Tibial nerve (tissue), 4 donors: ENCODE measurements around the gene RHNO1. TPM values are rescaled to one million over a fixed set of nuclear protein-coding genes. Genes with fewer than 3 reads are reported as not detected.

Experiments
- DNase-seq, 2 donors: peaks; one replicate each; pipeline ENCODE4 v3.0.0-alpha.2; 2019; ENCODE audit warnings: low spot score in 2 of 2
- H3K27ac ChIP-seq, 4 donors: fragments of 200-600 bp; sonication (generic) in 3 of 4; one replicate each; pipeline ENCODE4 v1.5.1; 2017 to 2019; ENCODE audit warnings: mild to moderate bottlenecking in 1 of 4
- H3K27me3 ChIP-seq, 2 donors: fragments of 200-600 bp; sonication (generic) in 1 of 2; one replicate each; pipeline versions ENCODE4 v1.5.1 to v1.6.0; 2017 to 2019
- H3K36me3 ChIP-seq, 3 donors: fragments of 200-600 bp; sonication (generic); one replicate each; pipeline ENCODE4 v1.5.1; 2018 to 2019
- H3K4me1 ChIP-seq, 4 donors: fragments of 200-600 bp; sonication (generic) in 3 of 4; one replicate each; pipeline ENCODE4 v1.5.1; 2017 to 2019
- H3K4me3 ChIP-seq, 4 donors: fragments of 200-600 bp; sonication (generic) in 3 of 4; one replicate each; pipeline ENCODE4 v1.5.1; 2017 to 2019; ENCODE audit warnings: mild to moderate bottlenecking in 1 of 4, moderate library complexity in 1 of 4
- H3K9me3 ChIP-seq, 4 donors: fragments of 200-600 bp; sonication (generic) in 3 of 4; one replicate each; pipeline ENCODE4 v1.5.1; 2017 to 2019
- EP300 ChIP-seq, 2 donors: sonication (generic); formaldehyde crosslinking; IDR thresholded peaks; one replicate each; pipeline ENCODE4 v1.6.1; 2017; ENCODE audit warnings: antibody characterized with exemption in 2 of 2, mild to moderate bottlenecking in 1 of 2
- POLR2A ChIP-seq, 2 donors: fragments of 450-650 bp; IDR thresholded peaks; one replicate each; pipeline ENCODE4 v1.6.1; 2017; ENCODE audit warnings: antibody characterized with exemption in 2 of 2, mild to moderate bottlenecking in 2 of 2, moderate library complexity in 2 of 2
- WGBS, 2 donors: methylation state at CpG; one replicate each; pipeline ENCODE4 v1.1.5; 2018; 5-methylcytosine and 5-hydroxymethylcytosine counted together
- total RNA-seq, 4 donors: library from RNA; depleted of rRNA; stranded (reverse); fragments of >200 nt; gene quantifications; one replicate each; pipeline ENCODE4 v1.1.0, GENCODE V29; 2016
- TF ChIP-seq, protein P1 (sequence below), 5 experiments: fragments of 200-600 bp in 3 of 5; fragments of 450-650 bp in 2 of 5; sonication (generic) in 3 of 5; IDR thresholded peaks; one replicate each; pipeline ENCODE4 v1.5.1; 2016 to 2019; ENCODE audit warnings: antibody characterized with exemption in 5 of 5, mild to moderate bottlenecking in 3 of 5, moderate library complexity in 2 of 5

RHNO1 gene
- total RNA-seq, 4 donors from 2014 or later: 5.4 to 13.8 (median 7.4) TPM

GRCh38 chr12:2886768-2887450, 9.9 kb downstream of the RHNO1 start:
- H3K36me3 ChIP-seq: peaks cover 0 to 21% (median 0%) of the 10 kb centered on the region in 3 donors
- DNase-seq: no peak
- H3K27me3 ChIP-seq: no peaks in the 10 kb centered on the region
- H3K4me1 ChIP-seq: peaks cover 0 to 11% (median 2%) of the 10 kb centered on the region in 4 donors
- H3K4me3 ChIP-seq: no peak overlapping the region
- no peaks in the 10 kb centered on the region for H3K9me3 ChIP-seq
- 88 to 89% methylated on average over 10 of the region's 10 CpGs for WGBS, 2 donors
- TF ChIP-seq EP300 (IDR thresholded peaks at IDR 0.05): no peak
- TF ChIP-seq, protein P1, sequence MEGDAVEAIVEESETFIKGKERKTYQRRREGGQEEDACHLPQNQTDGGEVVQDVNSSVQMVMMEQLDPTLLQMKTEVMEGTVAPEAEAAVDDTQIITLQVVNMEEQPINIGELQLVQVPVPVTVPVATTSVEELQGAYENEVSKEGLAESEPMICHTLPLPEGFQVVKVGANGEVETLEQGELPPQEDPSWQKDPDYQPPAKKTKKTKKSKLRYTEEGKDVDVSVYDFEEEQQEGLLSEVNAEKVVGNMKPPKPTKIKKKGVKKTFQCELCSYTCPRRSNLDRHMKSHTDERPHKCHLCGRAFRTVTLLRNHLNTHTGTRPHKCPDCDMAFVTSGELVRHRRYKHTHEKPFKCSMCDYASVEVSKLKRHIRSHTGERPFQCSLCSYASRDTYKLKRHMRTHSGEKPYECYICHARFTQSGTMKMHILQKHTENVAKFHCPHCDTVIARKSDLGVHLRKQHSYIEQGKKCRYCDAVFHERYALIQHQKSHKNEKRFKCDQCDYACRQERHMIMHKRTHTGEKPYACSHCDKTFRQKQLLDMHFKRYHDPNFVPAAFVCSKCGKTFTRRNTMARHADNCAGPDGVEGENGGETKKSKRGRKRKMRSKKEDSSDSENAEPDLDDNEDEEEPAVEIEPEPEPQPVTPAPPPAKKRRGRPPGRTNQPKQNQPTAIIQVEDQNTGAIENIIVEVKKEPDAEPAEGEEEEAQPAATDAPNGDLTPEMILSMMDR (IDR thresholded peaks at IDR 0.05): no peak
- no peak for TF ChIP-seq POLR2A (IDR thresholded peaks at IDR 0.05)
- H3K27ac ChIP-seq: no peak overlapping the region

GRCh38 chr12:2890001-2890387, 13.0 kb downstream of the RHNO1 start:
- peaks cover 0 to 42% (median 10%) of the 10 kb centered on the region in 4 donors for H3K4me1 ChIP-seq
- TF ChIP-seq, protein P1 (IDR thresholded peaks at IDR 0.05): no peak
- TF ChIP-seq POLR2A (IDR thresholded peaks at IDR 0.05) (no peak), EP300 (IDR thresholded peaks at IDR 0.05) (no peak)
- H3K27me3 ChIP-seq: no peaks in the 10 kb centered on the region
- 61 to 65% methylated on average over 10 of the region's 10 CpGs for WGBS, 2 donors
- no peak for DNase-seq
- H3K9me3 ChIP-seq: no peaks in the 10 kb centered on the region
- H3K4me3 ChIP-seq: peak overlapping the region; percentile 39 to 98 (median 84)
- H3K36me3 ChIP-seq: peaks cover 0 to 19% (median 0%) of the 10 kb centered on the region in 3 donors
- peak overlapping the region; percentile 88 to 99 (median 90) for H3K27ac ChIP-seq

DNA sequence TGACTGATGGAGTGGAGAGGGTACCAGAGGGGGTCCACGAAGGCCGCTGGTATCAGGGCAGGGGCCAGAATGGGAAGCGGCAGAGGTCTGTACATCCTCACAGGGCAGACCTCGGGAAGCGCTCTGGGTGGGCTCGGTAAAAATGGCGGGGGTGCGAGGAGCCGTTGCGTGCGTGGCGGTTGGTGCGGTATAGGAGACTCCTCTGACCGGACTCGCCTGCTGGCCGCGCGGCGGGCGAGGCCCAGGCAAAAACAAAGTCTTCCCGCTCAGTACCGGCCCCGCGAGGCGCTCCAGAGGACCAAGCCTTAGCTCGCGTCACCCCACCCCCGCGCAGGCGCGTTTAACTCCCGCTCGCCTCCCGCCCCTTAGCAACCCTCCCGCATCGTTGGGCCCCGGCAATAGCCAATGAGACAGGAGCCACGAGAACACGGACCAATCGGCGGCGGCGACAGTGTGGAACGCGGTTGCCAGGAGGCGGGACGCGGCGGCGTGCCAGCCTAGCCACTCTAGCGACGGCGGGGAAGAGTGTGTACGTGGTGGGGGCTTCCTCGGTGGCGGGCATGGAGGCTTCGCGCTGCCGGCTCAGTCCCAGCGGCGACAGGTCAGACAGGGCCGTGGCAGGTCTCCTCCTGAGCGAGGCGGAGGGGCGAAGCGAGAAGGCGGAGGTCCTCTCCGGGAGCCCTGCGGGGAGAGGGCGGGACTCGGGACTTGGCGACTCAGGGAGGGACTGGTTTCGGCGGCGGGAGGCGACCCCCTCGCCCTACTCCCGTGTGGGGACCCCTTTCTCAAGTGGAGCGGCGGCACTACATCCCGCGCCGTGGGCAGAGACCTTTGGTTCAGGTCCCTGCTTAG, 13.6 kb downstream of the RHNO1 start, which contains the start of gene TULP3:
TULP3 (plus strand) TSS at position 504 of the 852 bp plus-strand sequence; CDS start at position 561, 57 bp downstream.
- Histone ChIP-seq H3K27me3 (no peaks in the 10 kb centered on the region), H3K36me3 (peaks cover 0 to 19% (median 0%) of the 10 kb centered on the region in 3 donors), H3K27ac (peak within 1 kb of the TSS; percentile 88 to 99 (median 96)), H3K4me3 (peak within 1 kb of the TSS; percentile 83 to 98 (median 90)), H3K4me1 (peaks cover 0 to 48% (median 13%) of the 10 kb centered on the region in 4 donors), H3K9me3 (no peaks in the 10 kb centered on the region)
- WGBS, 2 donors: 1% methylated on average over 45 to 66 of the region's 83 CpGs
- TF ChIP-seq EP300 (IDR thresholded peaks at IDR 0.05): peak; percentile 81 to 99
- TF ChIP-seq, protein P1 (IDR thresholded peaks at IDR 0.05): peak in 3 of 5 experiments; percentile 12 to 46 (median 26)
- TF ChIP-seq POLR2A (IDR thresholded peaks at IDR 0.05): peak; percentile 81 to 99
- peak; percentile 98 to 99 for DNase-seq

DNA sequence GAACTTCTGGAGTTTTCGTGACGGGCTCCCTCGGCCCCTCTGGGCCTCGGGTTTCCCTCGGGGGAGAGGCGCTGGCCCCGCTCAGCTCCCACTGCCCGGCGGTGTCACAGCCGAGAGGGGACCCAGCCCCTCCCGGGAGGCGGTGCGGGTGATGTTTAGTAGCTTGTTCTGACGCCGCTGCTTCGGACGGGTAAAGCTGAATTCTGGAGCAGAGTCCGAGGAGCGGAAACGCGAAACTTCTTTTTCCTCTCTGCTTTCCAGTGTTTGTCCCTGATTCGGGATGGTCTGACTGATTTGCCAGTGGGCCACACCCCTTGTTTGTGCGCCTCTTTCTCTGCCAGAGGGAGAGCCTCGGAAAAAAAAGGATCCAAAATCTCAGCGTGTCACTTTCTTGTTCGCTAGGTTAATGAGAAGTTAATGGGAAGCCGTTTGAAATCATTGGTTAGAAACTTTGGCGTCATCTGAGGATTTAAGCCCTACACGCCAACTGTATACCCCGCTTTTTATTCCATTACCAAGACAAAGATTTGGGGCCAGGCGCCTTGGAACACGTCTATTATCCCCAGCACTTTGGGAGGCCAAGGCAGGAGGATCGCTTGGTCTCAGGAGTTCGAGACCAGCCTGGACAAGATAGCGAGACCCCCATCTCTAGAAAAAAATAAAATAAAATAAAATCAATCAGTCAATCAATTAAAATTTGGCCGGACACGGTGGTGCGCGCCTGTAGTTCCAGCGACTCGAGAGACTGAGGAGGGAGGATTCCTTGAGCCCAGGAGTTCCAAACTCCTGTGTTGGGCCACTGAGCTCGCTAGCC, 14.4 kb downstream of the RHNO1 start:
- 19 to 26% methylated on average over 32 to 42 of the region's 42 CpGs for WGBS, 2 donors
- no peak for TF ChIP-seq EP300 (IDR thresholded peaks at IDR 0.05)
- TF ChIP-seq POLR2A (IDR thresholded peaks at IDR 0.05): no peak
- TF ChIP-seq, protein P1 (IDR thresholded peaks at IDR 0.05): no peak
- DNase-seq: peak in 1 of 2 donors; percentile 29
- Histone ChIP-seq H3K4me1 (peaks cover 0 to 57% (median 20%) of the 10 kb centered on the region in 4 donors), H3K9me3 (no peaks in the 10 kb centered on the region), H3K27me3 (no peaks in the 10 kb centered on the region), H3K4me3 (peak overlapping the region; percentile 83 to 98 (median 90)), H3K27ac (peak overlapping the region; percentile 88 to 99 (median 96)), H3K36me3 (peaks cover 0 to 11% (median 0%) of the 10 kb centered on the region in 3 donors)
